Gastrocnemius medialis (tissue), 4 donors: Measurements from ENCODE around the gene VTI1A.

Experiments used
- POLR2A ChIP-seq, 2 donors: fragments of 450-650 bp; IDR thresholded peaks; one replicate each; pipeline ENCODE4 v1.6.1; 2017; ENCODE audit warnings: antibody characterized with exemption in 2 of 2, mild to moderate bottlenecking in 2 of 2, moderate library complexity in 2 of 2
- TF ChIP-seq, protein P1 (sequence below), 5 experiments: fragments of 450-650 bp in 3 of 5; fragments of 200-600 bp in 2 of 5; sonication (generic) in 2 of 5; IDR thresholded peaks in 4 of 5; conservative IDR thresholded peaks in 1 of 5; 1 replicate in 4 of 5; 2 replicates in 1 of 5; pipeline ENCODE4 v1.5.1; 2016 to 2019; ENCODE audit warnings: antibody characterized with exemption in 5 of 5, mild to moderate bottlenecking in 3 of 5, moderate library complexity in 3 of 5

DNA sequence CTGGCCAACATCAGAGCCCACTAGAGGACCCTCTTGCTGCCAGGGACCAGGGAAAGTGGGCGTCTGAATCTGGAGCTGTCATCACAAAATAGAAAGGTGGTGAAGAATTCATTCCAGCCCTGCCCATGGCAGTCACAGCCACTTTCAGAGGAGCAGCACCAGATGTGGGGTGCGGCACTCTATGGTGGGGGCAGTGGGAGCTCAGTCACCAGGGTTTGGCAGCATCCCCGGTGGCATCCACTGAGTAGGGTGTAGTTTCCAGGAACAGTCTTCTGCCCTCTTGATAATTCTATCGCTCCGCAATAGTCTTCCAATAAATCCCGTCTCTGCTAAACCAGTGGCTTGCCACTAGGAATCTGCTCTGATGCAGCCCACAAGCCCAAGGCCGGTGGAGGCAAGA is 394.5 kb downstream of the VTI1A start:
- TF ChIP-seq, protein P1, sequence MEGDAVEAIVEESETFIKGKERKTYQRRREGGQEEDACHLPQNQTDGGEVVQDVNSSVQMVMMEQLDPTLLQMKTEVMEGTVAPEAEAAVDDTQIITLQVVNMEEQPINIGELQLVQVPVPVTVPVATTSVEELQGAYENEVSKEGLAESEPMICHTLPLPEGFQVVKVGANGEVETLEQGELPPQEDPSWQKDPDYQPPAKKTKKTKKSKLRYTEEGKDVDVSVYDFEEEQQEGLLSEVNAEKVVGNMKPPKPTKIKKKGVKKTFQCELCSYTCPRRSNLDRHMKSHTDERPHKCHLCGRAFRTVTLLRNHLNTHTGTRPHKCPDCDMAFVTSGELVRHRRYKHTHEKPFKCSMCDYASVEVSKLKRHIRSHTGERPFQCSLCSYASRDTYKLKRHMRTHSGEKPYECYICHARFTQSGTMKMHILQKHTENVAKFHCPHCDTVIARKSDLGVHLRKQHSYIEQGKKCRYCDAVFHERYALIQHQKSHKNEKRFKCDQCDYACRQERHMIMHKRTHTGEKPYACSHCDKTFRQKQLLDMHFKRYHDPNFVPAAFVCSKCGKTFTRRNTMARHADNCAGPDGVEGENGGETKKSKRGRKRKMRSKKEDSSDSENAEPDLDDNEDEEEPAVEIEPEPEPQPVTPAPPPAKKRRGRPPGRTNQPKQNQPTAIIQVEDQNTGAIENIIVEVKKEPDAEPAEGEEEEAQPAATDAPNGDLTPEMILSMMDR (IDR thresholded peaks at IDR 0.05 in 4 of 5, conservative IDR thresholded peaks at IDR 0.05 in 1 of 5), result no peak
- no peak for TF ChIP-seq POLR2A (IDR thresholded peaks at IDR 0.05)
